ENCODE results near the gene TMEM8B. TPM values are rescaled to one million over a fixed set of nuclear protein-coding genes. Genes with fewer than 3 reads are reported as not detected.

TMEM8B gene
- total and polyA plus RNA-seq, 10 of the 15 experiments (the other 5 are each of a cell fraction or from before 2014, with no cell fraction given) = 0.19 to 7.6 (median 2.5) TPM

- TF ChIP-seq BCL3 (IDR thresholded peaks at IDR 0.05; ENCODE audit: borderline replicate concordance, insufficient read depth, low read depth, low read length, poor library complexity, severe bottlenecking) = peak; percentile 95
- TF ChIP-seq GATAD2B (conservative IDR thresholded peaks at IDR 0.05; ENCODE audit: low read depth) = no peak
- no peak for TF ChIP-seq ZNF687 (IDR thresholded peaks at IDR 0.05)
- no peak for TF ChIP-seq FOXM1 (IDR thresholded peaks at IDR 0.05; ENCODE audit: low read depth, low read length)
- no peak for TF ChIP-seq ESRRA (IDR thresholded peaks at IDR 0.05; ENCODE audit: low read length)
- no peak for TF ChIP-seq MLLT1 (IDR thresholded peaks at IDR 0.05)
- TF ChIP-seq ZNF24 (IDR thresholded peaks at IDR 0.05) = no peak
- TF ChIP-seq MEF2A (IDR thresholded peaks at IDR 0.05; ENCODE audit: insufficient read depth, low read depth, low read length) = no peak
- TF ChIP-seq ZSCAN29 (IDR thresholded peaks at IDR 0.05) = no peak
- TF ChIP-seq HSF1 (IDR thresholded peaks at IDR 0.05; ENCODE audit: low read depth, low read length) = no peak
- no peak for TF ChIP-seq ZNF592 (IDR thresholded peaks at IDR 0.05)
- no peak for TF ChIP-seq RELA (IDR thresholded peaks at IDR 0.05; ENCODE audit: borderline replicate concordance, partially characterized antibody)
- no peak for TF ChIP-seq SRF (IDR thresholded peaks at IDR 0.05; ENCODE audit: low read depth in 2 of 2, low read length in 2 of 2)
- no peak for TF ChIP-seq KAT2A (conservative IDR thresholded peaks at IDR 0.05; ENCODE audit: control insufficient read depth, low read depth, low read length)
Observed at GRCh38 chr9:35798658-35799374, 30.2 kb upstream of the TMEM8B start (continued).

Data from GM12878 (cell line).